Kidney epithelial cell (primary cell): ENCODE measurements around the gene GPN3. TPM values are rescaled to one million over a fixed set of nuclear protein-coding genes. Genes with fewer than 3 reads are reported as not detected.
"Not testable (repeated sequence)": the region's sequence is repeated elsewhere in the genome, so short reads cannot be mapped to it uniquely, and the experiment has no call there.

Experiments used
- DNase-seq: peaks from one replicate; pipeline ENCODE4 v3.0.0-alpha.2; 2010; ENCODE audit warnings: low read depth
- H3K27me3 ChIP-seq: 2 replicates; pipeline ENCODE4 v1.6.0; 2011; ENCODE audit warnings: low read length; ENCODE audit not compliant: control insufficient read depth, insufficient read depth
- H3K36me3 ChIP-seq: 2 replicates; pipeline ENCODE4 v1.5.1; 2011; ENCODE audit warnings: low read length; ENCODE audit not compliant: control insufficient read depth, insufficient read depth
- H3K4me3 ChIP-seq: 2 replicates; pipeline ENCODE4 v1.5.1; 2011; ENCODE audit warnings: low read depth, mild to moderate bottlenecking, control low read depth, low read length
- CTCF ChIP-seq: IDR thresholded peaks from 2 replicates; pipeline ENCODE4 v1.5.1; 2011; ENCODE audit warnings: mild to moderate bottlenecking, moderate library complexity, low read length, control low read depth, inconsistent platforms; ENCODE audit not compliant: insufficient read depth, poor library complexity, severe bottlenecking
- total RNA-seq: library from RNA; depleted of rRNA; stranded (reverse); fragments of >200 nt; gene quantifications from 2 replicates; pipeline ENCODE4 v1.2.3, GENCODE V29; 2015

Gene GPN3
- total RNA-seq, 1 donor from 2014 or later: 25.9 TPM

- no peak overlapping the region for H3K4me3 ChIP-seq
- DNase-seq: no peak
- no peak for TF ChIP-seq CTCF
- H3K36me3 ChIP-seq: no peaks in the 10 kb centered on the region
- H3K27me3 ChIP-seq: no peaks in the 10 kb centered on the region
Measured at GRCh38 chr12:110475426-110475825, 7.4 kb upstream of the GPN3 start.

- Histone ChIP-seq H3K36me3 (peaks cover 2% of the 10 kb centered on the region), H3K4me3 (peak overlapping the region; percentile 82), H3K27me3 (no peaks in the 10 kb centered on the region)
- no peak for TF ChIP-seq CTCF
- DNase-seq: no peak
Measured at GRCh38 chr12:110467847-110468213, 227 bp downstream of the GPN3 start.

GRCh38 chr12:110466791-110467190 lies 1.3 kb downstream of the GPN3 start:
- TF ChIP-seq CTCF: no peak
- Histone ChIP-seq H3K4me3 (peak overlapping the region; percentile 1), H3K27me3 (no peaks in the 10 kb centered on the region)

GRCh38 chr12:110465765-110466164 lies 2.3 kb downstream of the GPN3 start:
- DNase-seq, H3K36me3 ChIP-seq, H3K4me3 ChIP-seq, H3K27me3 ChIP-seq: not testable (repeated sequence)

More at GRCh38 chr12:110466791-110467190, 1.3 kb downstream of the GPN3 start:
- DNase-seq: no peak
- peaks cover 2% of the 10 kb centered on the region for H3K36me3 ChIP-seq

GRCh38 chr12:110465024-110465423 lies 3.0 kb downstream of the GPN3 start:
- DNase-seq: no peak
- H3K36me3 ChIP-seq: peaks cover 2% of the 10 kb centered on the region
- H3K27me3 ChIP-seq: no peaks in the 10 kb centered on the region
- TF ChIP-seq CTCF: no peak
- H3K4me3 ChIP-seq: no peak overlapping the region

- H3K36me3 ChIP-seq, DNase-seq: not testable (repeated sequence)
Measured at GRCh38 chr12:110461189-110461588, 6.9 kb downstream of the GPN3 start.

DNA sequence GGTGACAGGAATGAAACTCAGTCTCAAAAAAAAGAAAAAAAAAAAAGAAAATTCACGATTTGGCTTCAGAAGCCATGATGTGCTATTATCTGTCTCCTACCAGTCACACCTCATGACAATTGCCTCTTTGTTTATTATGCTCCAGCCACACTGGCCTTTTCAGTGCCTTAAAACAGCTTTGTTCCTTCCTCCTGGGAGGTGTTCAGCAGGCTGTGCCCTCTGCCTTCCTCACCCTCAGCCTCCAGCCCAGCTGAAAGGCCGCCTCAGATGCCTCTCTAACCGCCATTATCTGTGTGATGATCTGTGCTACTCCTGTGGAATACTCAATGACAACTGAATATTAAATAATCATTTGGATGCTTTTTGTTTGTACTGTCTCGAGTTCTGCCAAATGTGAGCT lies 9.3 kb downstream of the GPN3 start:
- TF ChIP-seq CTCF: no peak
- no peaks in the 10 kb centered on the region for H3K27me3 ChIP-seq
- H3K36me3 ChIP-seq: no peaks in the 10 kb centered on the region
- no peak overlapping the region for H3K4me3 ChIP-seq
- DNase-seq: no peak

More at GRCh38 chr12:110461189-110461588, 6.9 kb downstream of the GPN3 start:
- not testable (repeated sequence) for H3K27me3 ChIP-seq, H3K4me3 ChIP-seq
